HepG2 (cell line): ENCODE data around the gene NFATC2. TPM values are rescaled to one million over a fixed set of nuclear protein-coding genes. Genes with fewer than 3 reads are reported as not detected.

Experiments
- BHLHE40 ChIP-seq: IDR thresholded peaks from 2 replicates; pipeline ENCODE4 v1.6.1; 2011; ENCODE audit warnings: low read length, improper control_type of control experiment
- DNMT1 ChIP-seq: sonication (generic); formaldehyde crosslinking; IDR thresholded peaks from 2 replicates; pipeline ENCODE4 v1.5.1; 2020; ENCODE audit warnings: mild to moderate bottlenecking, missing genetic modification reagents
- E2F5 ChIP-seq: sonication (generic); formaldehyde crosslinking; conservative IDR thresholded peaks from 2 replicates; pipeline ENCODE4 v1.4.0; 2020; ENCODE audit warnings: missing genetic modification reagents
- ESRRA ChIP-seq: sonication (generic); formaldehyde crosslinking; IDR thresholded peaks from 2 replicates; pipeline ENCODE4 v1.5.1; 2020; ENCODE audit warnings: mild to moderate bottlenecking, low read depth, missing genetic modification reagents
- FLYWCH1 ChIP-seq: sonication (generic); formaldehyde crosslinking; IDR thresholded peaks from 2 replicates; pipeline ENCODE4 v1.8.1; 2023; ENCODE audit warnings: mild to moderate bottlenecking, missing genetic modification reagents
- MEIS2 ChIP-seq: sonication (generic); formaldehyde crosslinking; IDR thresholded peaks from 2 replicates; pipeline ENCODE4 v1.9.0; 2021; ENCODE audit warnings: mild to moderate bottlenecking, missing genetic modification reagents
- MIER2 ChIP-seq: IDR thresholded peaks from 2 replicates; pipeline ENCODE4 v1.6.1; 2016; ENCODE audit warnings: missing biosample characterization, missing genetic modification reagents
- SMARCE1 ChIP-seq: fragments of 450-650 bp; IDR thresholded peaks from 2 replicates; pipeline ENCODE4 v1.6.1; 2017; ENCODE audit warnings: borderline replicate concordance
- SP1 ChIP-seq, 2 experiments: fragments of 450-650 bp in 1 of 2; sonication (generic) in 1 of 2; formaldehyde crosslinking in 1 of 2; IDR thresholded peaks; 2 replicates each; pipeline versions ENCODE4 v1.4.0 to v1.6.1; 2016 to 2020; ENCODE audit warnings: missing genetic modification reagents in 1 of 2
- SP2 ChIP-seq: sonication (generic); formaldehyde crosslinking; IDR thresholded peaks from 2 replicates; pipeline ENCODE4 v1.5.1; 2020; ENCODE audit warnings: mild to moderate bottlenecking, missing genetic modification reagents
- TAF15 ChIP-seq: fragments of 200-400 bp; formaldehyde crosslinking; IDR thresholded peaks from one replicate; pipeline ENCODE4 v1.6.1; 2018; ENCODE audit warnings: mild to moderate bottlenecking, low read depth, low read length; ENCODE audit not compliant: poor library complexity, severe bottlenecking
- TEAD2 ChIP-seq: sonication (generic); formaldehyde crosslinking; IDR thresholded peaks from 2 replicates; pipeline ENCODE4 v1.9.0; 2021; ENCODE audit warnings: missing genetic modification reagents
- TRIM22 ChIP-seq: fragments of 450-650 bp; IDR thresholded peaks from 2 replicates; pipeline ENCODE4 v1.6.1; 2017
- TRIM24 ChIP-seq: sonication (generic); formaldehyde crosslinking; IDR thresholded peaks from 2 replicates; pipeline ENCODE4 v1.8.0; 2022; ENCODE audit warnings: mild to moderate bottlenecking, missing genetic modification reagents
- YEATS4 ChIP-seq: sonication (generic); formaldehyde crosslinking; IDR thresholded peaks from 2 replicates; pipeline ENCODE4 v1.4.0; 2020; ENCODE audit warnings: missing genetic modification reagents, borderline replicate concordance
- ZC3H4 ChIP-seq: sonication (generic); formaldehyde crosslinking; IDR thresholded peaks from 2 replicates; pipeline ENCODE4 v1.4.0; 2020; ENCODE audit warnings: missing genetic modification reagents, borderline replicate concordance
- ZFP90 ChIP-seq: sonication (generic); formaldehyde crosslinking; IDR thresholded peaks from 2 replicates; pipeline ENCODE4 v1.8.0; 2022; ENCODE audit warnings: missing genetic modification reagents, mild to moderate bottlenecking, inconsistent platforms, borderline replicate concordance
- ZNF20 ChIP-seq: sonication (generic); formaldehyde crosslinking; IDR thresholded peaks from 2 replicates; pipeline ENCODE4 v1.4.0; 2020; ENCODE audit warnings: mild to moderate bottlenecking, moderate library complexity, missing genetic modification reagents
- ZNF24 ChIP-seq: fragments of 450-650 bp; IDR thresholded peaks from 2 replicates; pipeline ENCODE4 v1.6.1; 2017; ENCODE audit warnings: antibody characterized with exemption, mild to moderate bottlenecking
- ZNF280B ChIP-seq: sonication (generic); formaldehyde crosslinking; IDR thresholded peaks from 2 replicates; pipeline ENCODE4 v1.5.0; 2020; ENCODE audit warnings: missing genetic modification reagents, mild to moderate bottlenecking, borderline replicate concordance
- ZNF33A ChIP-seq: sonication (generic); formaldehyde crosslinking; IDR thresholded peaks from 2 replicates; pipeline ENCODE4 v1.5.1; 2020; ENCODE audit warnings: missing genetic modification reagents, mild to moderate bottlenecking, moderate library complexity, borderline replicate concordance
- ZNF441 ChIP-seq: sonication (generic); formaldehyde crosslinking; IDR thresholded peaks from 2 replicates; pipeline ENCODE4 v1.7.0; 2021; ENCODE audit warnings: missing genetic modification reagents, borderline replicate concordance
- ZNF562 ChIP-seq: sonication (generic); formaldehyde crosslinking; IDR thresholded peaks from 2 replicates; pipeline ENCODE4 v1.8.0; 2022; ENCODE audit warnings: missing genetic modification reagents, borderline replicate concordance
- ZNF639 ChIP-seq: conservative IDR thresholded peaks from 2 replicates; pipeline ENCODE4 v1.6.1; 2018; ENCODE audit warnings: missing genetic modification reagents
- polyA plus RNA-seq, 8 experiments: library from polyadenylated mRNA; depleted of rRNA in 3 of 8; stranded (reverse) in 7 of 8; unstranded in 1 of 8; fragments of >200 nt; fragmentation: Illumina TruSeq in 4 of 8; extraction: Trizol in 4 of 8; gene quantifications; 2 replicates each; pipeline versions ENCODE4 v1.2.1 to v1.2.3, GENCODE V29; 2011 to 2016; ENCODE audit warnings: low read depth in 4 of 8, missing spikeins in 1 of 8, mixed read lengths in 1 of 8; ENCODE audit not compliant: insufficient read depth in 1 of 8
- total RNA-seq, 5 experiments: library from RNA; depleted of rRNA; stranded (reverse); fragments of >200 nt; fragmentation: Illumina TruSeq; extraction: Trizol; gene quantifications; 2 replicates each; pipeline ENCODE4 v1.2.3, GENCODE V29; 2016; ENCODE audit warnings: low read depth in 1 of 5

NFATC2 gene
- total and polyA plus RNA-seq, 2 of the 13 experiments (the other 11 are each of a cell fraction or from before 2014, with no cell fraction given) = 1.9 to 3.3 TPM

- no peak for TF ChIP-seq ZNF280B (CRISPR knock-in tag)
- no peak for TF ChIP-seq MIER2 (CRISPR knock-in tag)
- no peak for TF ChIP-seq ZFP90 (CRISPR knock-in tag)
- TF ChIP-seq ZC3H4 (CRISPR knock-in tag) = no peak
- TF ChIP-seq YEATS4 (CRISPR knock-in tag) = peak; percentile 41; the same call in 1 of the 2 replicates
- TF ChIP-seq ZNF20 = no peak
- TF ChIP-seq SP1 (IDR thresholded peaks at IDR 0.05) = no peak
- TF ChIP-seq SP1 (CRISPR knock-in tag; IDR thresholded peaks at IDR 0.05) = no peak
- no peak for TF ChIP-seq ZNF24
- TF ChIP-seq ESRRA (CRISPR knock-in tag) = peak; percentile 65; the same call in 1 of the 2 replicates
- TF ChIP-seq TRIM22 = no peak
- TF ChIP-seq BHLHE40 = 0 out of 2 replicates have a peak, but pooled peaks have one; percentile 28
- TF ChIP-seq E2F5 (CRISPR knock-in tag) = no peak
- TF ChIP-seq TAF15 = no peak
- 0 out of 2 replicates have a peak, but pooled peaks have one; percentile 18 for TF ChIP-seq MEIS2 (CRISPR knock-in tag)
- TF ChIP-seq ZNF441 (CRISPR knock-in tag) = no peak
- no peak for TF ChIP-seq SP2
- no peak for TF ChIP-seq ZNF33A
- TF ChIP-seq SMARCE1 = no peak
- TF ChIP-seq TRIM24 (CRISPR knock-in tag) = no peak
- no peak for TF ChIP-seq ZNF562
- no peak for TF ChIP-seq ZNF639 (CRISPR knock-in tag)
- TF ChIP-seq TEAD2 = no peak
- 0 out of 2 replicates have a peak, but pooled peaks have one; percentile 28 for TF ChIP-seq DNMT1 (CRISPR knock-in tag)
- no peak for TF ChIP-seq FLYWCH1 (CRISPR knock-in tag)
Observed at GRCh38 chr20:51426718-51427650, 115.5 kb downstream of the NFATC2 start (continued).
